ENCODE data around the gene GPC1.

The GPC1 gene

DNA sequence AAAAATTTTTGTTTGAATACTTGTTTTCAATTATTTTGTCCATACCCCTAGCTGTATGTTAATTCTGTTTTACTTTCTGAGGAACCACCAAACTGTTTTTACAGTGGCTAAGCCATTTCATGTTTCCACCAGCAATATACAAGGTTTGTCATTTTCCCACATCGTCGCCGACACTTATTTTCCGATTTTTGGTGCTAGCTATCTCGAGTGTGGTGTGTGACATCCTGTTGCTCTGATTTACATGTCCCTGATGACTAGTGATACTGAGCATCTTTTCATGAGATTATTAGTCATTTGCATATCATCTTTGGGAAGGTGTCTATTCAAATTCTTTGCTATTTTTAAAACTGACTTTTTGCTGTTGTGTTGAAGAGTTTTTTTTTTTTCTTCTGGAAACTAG is 7.2 kb upstream of the GPC1 start:
- DNase-seq (ENCODE audit: low read depth, low spot score) = no peak
- H3K27ac ChIP-seq = no peak overlapping the region

DNA sequence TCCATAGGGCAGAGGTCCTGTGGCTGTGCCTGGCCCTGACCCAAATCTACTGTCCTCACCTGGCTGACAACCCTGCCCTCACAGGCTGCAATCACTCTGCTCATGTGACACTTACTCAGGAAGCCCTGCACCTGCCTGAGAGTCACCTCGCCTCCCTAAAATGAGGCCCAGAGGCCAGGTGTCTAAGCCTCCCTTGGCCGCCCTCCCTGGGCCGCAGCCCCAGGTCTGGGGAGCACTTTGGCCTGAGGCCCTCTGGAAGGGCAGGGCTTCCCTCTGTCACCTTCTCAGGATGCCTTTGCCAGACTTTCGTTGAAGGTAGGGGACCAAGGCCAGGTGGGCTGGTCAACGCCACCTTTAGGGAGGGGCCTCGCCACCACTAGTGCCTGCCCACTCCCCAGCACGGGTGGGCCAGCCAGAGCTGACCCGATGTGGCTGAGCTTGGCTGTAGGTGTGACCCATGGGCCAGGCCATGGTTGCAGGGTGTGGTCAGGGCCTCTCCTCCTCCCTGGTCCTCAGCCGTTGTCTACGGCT is 6.1 kb upstream of the GPC1 start:
- no peak overlapping the region for H3K27ac ChIP-seq
- no peak for DNase-seq (ENCODE audit: low read depth, low spot score)

DNA sequence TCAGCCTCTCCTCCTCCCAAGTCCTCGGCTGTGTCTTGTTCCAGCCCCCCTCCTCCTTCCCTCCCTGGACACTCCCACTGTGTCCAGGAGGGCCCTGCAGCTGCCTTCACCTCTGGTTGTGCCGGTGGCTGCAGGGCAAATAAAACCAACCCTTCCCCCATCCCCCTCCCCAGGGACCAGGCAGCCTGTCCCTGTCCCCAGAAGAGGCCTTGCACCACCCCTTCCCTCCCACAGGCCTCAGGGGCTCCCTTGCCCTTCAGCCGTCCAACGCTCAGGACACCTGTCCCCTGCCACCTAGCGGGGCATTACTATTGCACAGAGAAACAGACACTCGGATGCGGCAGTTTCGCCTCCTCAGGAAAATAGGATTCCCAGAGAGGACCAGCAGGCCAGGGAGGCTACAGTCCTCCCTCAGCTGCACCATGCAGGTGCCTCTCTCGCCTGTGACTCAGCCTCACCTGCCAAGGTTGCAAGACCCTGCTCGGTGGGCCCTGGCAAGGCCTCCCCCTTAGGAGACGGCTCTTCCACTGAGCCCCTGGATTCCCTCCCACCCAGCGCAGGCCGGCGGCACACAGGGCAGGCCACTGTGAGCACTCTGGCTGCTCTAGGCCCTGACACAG is 5.5 kb upstream of the GPC1 start:
- H3K27ac ChIP-seq = no peak overlapping the region
- DNase-seq (ENCODE audit: low read depth, low spot score) = no peak

DNA sequence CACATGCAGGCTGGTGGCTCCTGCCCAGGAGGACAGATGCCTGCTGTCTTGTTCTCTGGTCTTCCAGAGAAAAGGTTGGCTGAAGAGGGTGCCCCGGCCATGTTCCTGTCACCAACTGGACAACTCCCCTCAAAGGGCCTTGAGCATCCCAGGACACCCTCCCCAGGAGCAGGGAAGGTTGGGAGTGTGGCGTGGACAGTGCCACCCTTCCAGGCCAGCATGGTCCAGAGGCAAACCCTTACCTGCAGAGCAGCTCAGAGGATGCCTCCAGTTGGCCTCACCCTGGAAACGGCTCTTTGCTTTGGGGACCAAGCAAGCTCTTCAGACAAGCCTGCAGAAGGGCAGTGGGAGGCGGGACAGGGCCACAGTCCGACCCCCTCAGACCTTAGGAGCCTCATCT is 4.9 kb upstream of the GPC1 start:
- no peak overlapping the region for H3K27ac ChIP-seq
- DNase-seq (ENCODE audit: low read depth, low spot score) = no peak

DNA sequence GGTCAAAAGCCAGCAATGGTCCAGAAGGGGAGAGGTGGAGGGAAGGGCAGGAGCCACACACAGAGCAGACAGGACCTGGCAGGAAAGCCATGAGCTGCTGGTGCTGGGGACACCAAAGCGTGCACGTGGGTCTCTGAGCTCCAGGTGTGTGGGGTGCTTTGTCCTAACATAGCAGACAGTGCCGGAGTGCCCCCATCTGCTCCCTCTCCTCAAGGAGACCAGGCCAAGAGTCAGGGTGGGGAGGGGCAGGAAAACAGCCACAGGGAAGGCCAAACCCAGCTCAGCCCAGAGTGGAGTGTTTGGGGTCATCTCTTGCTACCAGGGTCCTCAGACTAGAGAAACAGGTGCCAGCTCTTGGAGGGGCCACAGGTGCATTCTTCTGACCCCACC is 4.2 kb upstream of the GPC1 start:
- H3K27ac ChIP-seq = no peak overlapping the region
- DNase-seq (ENCODE audit: low read depth, low spot score) = no peak

DNA sequence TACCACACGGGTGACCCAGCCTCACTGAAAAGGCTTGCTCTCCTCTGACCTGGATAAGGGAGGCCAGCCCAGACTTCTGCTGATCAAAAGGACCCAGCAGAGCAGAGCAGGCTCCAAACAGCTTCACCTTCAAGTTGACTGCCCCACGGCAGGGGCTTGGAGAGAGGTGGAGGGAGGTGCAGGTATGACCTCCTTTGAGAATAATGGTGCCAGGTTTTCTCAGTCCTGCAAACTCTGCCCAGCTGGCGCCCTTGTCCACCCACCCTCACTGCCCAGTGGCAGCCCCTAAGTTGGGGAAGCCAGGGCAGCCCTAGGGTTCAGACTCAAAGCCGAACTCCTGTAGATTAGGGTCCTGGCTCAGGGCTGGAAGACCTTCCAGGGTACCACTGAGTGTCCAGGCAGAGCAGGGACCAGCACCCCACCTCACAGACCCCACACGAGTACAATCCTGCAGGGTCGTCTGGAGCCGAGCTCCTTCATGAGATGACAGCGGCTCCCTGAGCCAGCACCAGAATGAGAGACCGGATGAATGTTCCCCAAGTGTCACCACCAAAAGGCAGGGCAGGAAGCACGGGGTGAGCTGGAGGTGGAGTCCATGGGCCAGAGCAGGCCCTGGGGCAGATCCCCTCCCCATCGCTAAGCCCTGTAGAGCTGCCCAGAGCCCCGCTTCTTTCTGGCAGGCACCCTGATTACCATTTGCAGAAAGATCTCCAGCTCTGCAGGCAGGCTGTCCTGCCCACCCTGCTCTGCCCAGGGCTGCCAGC is 3.6 kb upstream of the GPC1 start:
- no peak for DNase-seq (ENCODE audit: low read depth, low spot score)
- no peak overlapping the region for H3K27ac ChIP-seq

DNA sequence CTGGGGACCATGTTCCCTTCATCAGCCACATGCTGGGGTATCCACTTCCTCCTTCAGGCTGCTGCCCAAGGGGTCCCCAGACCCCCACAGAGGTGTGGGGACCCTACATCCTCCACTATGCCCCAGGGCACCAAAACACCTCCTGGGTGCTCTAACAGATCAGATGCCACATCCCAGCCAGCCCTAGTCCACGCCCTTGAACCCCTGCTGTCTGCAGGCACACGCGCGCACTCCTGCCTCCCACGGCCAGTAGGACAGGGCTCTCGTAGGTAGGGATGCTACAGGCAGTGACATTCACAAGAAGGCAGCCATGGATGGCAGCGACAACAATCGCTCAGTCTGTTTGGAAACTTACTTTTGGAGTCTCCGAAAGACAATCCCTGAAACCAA is 3.0 kb upstream of the GPC1 start:
- no peak for DNase-seq (ENCODE audit: low read depth, low spot score)
- H3K27ac ChIP-seq = no peak overlapping the region

DNA sequence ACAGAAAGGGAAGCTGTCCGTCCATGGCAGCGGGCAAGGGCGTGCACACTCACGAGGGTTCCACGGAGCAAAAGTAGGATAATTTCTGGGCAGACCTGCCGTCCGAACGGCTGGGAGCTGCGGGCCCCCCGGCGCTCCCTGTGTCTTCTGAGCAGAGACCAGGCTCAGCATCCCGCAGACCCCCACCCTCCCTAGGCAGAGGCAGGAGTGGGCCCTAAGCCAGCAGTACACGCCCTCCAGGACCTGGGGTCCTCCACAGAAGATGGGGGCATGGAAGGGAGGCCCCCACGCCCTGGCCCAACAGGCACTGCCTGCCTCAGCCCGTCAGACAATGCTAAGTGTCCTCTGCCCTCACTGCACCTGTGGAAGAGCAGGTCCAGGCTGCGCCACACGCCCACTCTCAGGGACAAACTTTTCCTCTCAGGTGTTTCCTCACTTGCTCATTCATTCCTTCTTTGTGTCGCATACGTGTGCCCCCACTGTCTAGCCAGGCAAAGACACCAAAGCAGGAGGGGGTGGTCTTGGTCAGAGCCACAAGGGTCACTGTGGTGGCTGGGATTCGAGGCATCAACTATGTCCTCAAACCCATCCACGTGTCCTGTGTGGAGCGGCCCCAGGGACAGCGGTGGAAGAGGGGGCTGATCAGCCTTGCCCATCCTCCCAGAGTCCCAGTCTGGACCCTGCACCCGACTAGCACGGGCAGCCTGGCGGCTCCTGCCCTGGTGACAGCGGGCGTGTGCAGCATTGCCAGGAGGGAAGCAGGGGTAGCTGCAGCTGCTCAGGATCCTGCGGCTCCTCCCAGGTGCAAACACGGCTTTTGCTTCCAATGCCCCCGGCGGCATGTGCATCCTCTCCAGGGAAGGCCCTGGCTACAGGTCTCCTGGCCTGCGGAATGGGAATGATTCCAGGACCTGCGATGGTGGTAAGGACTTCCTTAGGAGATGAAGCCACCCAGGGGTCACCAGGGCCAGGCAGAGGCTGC is 2.4 kb upstream of the GPC1 start:
- peak overlapping the region; percentile 97 for H3K27ac ChIP-seq
- DNase-seq (ENCODE audit: low read depth, low spot score) = no peak

DNA sequence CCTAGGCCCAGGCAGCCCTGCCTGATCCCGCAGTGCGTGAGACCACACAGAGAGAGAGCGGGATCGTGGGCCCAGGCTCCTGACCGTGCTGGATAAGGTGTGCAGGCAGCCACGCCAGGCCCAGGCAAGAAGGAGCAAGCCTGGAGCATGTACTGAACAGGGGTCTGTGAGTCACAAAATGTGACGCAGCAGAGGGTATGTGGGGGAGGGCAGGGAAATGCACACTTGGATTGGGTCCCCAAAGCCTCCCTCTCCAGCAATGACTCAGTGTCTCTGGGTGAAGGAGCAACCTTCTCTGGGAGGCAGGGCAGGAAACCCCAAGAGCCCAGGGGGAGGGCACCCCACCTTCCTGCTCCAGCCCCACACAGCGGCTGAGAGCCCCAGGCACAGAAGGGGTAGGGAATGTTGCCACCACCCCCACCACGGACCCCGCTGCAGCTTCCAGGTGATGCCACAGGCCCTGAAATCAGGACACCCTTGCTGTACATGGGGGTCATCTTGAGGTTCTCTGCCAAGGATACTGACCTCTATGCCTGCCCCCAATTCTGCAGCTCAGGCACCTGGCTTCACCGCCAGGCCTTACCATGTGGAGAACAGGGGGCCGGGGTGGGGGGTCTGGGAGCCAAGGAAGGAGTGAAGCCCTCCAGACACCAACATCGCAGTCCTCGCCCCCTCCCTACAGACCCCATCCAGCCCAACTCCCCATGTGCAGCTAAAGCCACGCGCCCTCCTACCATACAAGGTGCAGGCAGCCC is 1.3 kb upstream of the GPC1 start:
- peak; percentile 98 for DNase-seq (ENCODE audit: low read depth, low spot score)
- peak overlapping the region; percentile 97 for H3K27ac ChIP-seq

DNA sequence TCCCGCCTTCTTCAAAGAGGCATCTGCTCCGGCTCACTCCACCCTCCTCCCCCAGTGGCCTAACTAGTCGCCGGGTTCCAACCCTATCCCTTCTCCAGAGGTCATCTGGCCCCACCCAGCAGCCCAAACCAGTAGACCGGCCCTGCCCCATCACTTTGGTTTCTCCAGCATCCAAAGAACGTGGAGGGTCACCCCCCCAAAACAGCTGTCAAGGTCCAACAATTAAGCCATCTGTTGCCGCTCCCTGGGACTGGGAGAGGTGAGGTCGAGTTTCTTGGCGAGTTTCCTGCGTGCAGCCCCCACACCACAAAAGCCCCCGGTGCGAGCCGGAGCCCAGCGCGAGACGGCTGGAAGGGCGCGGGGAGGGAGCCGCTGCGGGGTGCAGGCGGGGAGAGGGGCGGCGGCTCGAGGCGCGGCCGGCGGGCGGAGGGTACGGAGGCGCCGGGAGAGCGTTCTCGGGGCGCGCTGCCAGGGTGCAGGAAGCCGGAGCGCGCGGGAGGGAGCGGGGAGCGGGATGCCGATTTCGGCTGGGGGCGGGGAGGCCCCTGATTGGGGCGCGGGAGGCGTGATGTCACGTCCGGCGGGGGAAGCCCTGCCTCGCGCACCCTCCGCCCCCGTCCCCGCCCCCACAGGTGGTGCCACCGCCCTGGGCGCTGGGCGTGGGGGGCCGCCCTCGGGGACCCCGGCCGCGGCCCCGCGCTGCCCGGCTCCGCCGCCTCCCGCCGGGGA is 571 bp upstream of the GPC1 start:
- DNase-seq (ENCODE audit: low read depth, low spot score) = peak; percentile 69

DNA sequence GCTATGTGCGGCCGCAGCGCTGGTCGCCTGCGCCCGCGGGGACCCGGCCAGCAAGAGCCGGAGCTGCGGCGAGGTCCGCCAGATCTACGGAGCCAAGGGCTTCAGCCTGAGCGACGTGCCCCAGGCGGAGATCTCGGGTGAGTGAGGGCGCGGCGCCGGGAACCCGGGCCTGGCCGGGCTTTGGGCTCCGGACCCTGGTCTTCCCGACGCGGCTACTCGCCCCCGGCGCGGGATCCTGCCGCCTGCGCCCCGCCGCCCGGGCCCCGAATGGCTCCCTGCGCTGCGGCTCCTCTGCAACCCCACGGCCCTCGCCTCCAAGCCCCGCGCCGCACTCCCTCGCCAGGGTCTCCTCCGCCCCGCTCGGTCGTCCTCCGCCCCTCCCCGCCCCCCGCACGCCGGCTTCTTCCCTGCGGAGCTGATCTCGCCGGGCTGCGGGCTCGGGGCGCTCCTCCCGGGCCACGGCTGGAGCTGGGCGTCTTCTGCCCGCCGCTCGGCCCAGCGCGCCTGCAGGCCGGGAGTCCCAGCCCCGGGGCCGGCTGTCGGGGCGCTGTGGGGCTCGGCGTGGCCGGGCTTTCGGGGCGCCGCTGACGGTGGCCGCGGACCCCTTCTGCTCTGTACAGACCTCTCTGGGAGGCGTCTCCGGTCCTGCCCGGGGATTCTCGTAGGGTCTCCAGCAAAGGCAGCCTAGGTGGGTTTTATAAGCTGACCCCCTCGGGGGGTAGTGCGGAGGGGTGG is 652 bp downstream of the GPC1 start:
- no peak for DNase-seq (ENCODE audit: low read depth, low spot score)
- peak overlapping the region; percentile 97 for H3K27ac ChIP-seq

More for the DNA sequence above, 571 bp upstream of the GPC1 start:
- peak overlapping the region; percentile 97 for H3K27ac ChIP-seq

DNA sequence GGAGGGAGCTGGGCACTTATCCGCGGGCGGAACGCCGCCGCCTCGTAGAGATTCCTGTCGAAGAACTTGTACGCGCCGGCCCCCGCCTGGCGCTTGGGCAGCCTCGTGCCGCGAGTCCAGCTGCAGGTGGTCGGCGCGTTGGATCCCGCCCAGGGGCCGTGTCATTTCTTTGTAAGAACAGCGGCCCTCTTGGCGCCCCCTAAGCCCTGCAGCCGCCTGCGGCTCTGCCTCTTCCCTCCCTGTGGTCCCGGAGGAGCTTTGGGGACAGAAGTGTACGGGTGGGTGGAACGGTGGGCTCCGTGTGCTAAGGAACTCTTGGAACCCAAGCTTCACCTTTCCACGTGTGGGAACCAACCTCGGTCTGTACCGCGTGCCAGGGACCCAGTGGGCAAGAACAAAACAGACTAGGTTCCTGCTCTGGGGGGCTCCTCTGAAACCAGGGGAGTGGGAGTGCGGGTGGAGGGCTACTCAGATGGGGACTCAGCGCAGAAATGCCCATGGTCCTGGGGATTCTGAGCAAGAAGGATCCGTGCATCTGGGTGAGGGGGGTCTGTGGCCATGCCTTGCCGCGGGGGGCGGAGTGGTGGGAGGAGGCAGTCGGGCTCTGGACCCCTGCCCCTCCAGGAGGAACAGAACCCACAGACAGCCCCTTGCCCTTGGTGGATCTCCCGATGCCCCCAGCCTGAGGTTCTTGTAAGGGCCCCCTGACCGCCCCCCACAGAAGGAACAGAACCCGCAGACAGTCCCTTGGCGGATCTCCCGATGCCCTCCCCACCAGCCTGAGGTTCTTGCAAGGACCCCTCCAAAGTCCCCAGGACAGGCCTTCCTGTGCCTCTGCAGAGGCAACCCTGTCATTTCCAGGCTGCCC is 1.5 kb downstream of the GPC1 start:
- DNase-seq (ENCODE audit: low read depth, low spot score) = no peak

DNA sequence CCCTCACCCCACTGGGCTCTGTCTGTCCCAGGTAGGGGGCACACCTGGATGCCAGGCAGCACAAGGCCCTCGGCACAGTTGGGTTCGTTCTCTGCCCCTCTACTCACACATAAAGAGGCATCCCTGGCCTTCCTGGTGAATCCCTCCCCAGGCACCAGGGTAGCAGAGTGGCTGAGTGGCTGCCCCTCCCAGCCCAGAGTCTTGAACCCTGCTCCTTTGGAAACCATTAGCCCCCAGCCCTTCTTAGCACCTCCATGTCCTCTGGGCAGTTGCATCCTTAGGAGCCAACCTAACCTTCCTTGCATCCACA is 2.0 kb downstream of the GPC1 start:
- H3K27ac ChIP-seq = peak overlapping the region; percentile 64
- no peak for DNase-seq (ENCODE audit: low read depth, low spot score)

More for the DNA sequence above, 1.5 kb downstream of the GPC1 start:
- peak overlapping the region; percentile 97 for H3K27ac ChIP-seq

DNA sequence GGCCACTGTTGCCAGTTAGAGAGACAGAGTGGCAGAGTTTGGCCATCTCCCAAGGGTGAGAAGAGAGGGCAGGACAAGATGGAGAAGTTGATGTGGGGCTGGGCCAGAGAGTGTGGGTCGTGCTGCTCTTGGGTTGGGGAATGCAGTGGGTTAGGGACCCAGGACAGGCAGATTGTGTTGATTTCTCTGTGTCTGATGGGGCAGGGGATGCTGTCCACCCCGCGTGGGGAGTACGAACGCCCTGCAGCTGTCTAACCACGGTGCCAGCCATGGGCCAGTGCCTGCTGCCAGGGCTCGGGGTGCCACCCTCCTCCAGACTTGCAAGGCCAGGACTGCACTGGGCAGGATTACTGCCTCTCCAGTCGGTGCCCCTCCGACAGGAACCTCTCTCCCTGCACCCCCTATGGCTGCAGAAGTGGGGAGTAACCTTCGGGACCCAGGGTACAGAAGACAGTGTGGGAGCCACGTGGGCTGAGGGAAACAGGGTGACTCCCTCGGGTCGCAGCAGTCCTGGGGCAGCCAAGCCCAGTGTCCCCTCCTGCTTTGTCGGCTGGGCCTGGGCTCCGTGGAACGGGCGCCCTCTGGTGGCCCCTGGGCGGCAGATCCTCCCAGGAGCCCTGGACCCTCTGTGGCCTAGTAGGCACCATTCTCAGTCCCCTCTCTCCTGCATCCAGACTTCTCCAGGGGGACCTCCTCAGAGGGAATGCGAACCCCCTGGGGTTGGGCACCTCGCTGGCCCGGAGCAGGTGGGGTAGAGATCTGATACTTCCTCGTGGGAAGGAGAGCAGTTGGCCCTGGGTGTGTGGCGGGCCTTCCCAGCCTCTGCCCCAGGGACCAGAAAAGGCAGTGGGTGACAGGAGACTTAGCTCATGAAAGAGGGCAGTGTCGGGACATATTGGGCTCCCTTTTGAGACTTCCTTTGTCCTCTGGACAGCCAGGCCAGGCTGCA is 2.7 kb downstream of the GPC1 start:
- peak overlapping the region; percentile 64 for H3K27ac ChIP-seq
- no peak for DNase-seq (ENCODE audit: low read depth, low spot score)

DNA sequence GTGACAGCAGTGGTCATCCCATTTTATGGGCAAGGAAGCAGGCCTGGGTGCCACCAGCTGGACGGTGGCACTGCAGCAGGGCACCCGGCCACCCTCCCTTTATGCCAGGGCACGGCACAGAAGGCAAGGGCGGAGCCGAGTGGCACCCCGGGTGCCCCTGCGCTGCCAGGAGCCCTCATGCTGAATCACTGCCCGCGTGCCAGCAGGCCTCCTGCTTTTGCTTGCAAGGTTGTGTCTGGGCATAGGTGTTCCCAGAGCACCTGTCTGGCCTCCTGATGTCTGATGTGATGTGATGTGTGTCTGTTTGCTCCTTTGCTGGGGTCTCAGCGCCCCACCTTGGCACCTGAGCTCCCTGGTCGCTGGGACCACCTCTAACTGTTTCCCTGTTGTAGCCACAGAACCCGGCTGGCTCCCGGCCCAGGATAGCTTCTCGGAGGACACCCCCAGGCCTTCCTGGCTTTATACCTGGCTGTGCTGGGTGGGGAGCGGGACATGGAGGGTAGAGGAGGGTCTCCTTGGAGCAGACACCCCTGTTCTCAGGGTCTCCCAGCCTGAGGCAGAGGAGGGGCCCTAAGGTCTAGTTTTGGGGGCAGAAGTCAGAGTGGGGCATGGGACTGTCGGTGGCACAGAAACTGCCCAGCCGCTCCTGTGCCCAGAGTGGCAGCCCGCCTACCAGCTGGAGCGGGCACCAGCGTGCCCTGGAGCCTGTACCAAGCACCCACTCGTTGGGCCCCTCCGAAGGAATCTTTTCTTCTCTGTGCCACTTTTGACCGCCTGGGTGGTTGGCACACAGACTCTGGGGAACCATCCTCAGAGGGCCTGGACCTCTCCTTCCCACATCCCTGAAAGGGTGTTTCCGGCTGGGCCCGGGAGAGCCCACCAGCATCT is 3.6 kb downstream of the GPC1 start:
- H3K27ac ChIP-seq = peak overlapping the region; percentile 64
- DNase-seq (ENCODE audit: low read depth, low spot score) = no peak

DNA sequence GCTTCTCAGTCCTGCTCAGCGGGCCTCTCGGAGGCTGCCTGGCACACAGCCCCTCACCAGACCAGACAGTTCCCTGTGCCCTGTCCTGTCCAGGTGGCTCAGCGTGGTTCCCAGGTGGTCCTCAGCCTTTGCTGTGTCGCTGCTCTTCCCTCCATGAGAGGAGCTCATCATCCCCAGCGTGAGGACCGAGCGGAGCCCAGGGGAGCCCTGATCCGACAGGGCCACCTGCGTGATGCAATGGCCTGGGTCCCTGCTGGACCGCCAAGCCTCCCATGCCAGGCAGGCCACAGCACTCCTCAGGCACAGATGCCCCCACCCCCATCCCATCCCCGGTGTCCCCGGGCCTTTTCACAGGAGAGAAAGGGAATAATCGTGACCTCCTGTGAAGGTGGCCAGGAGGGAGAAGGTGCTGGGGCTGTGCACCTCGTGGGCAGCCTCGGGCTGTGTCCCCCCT is 4.3 kb downstream of the GPC1 start:
- no peak overlapping the region for H3K27ac ChIP-seq

More for the DNA sequence above, 4.3 kb downstream of the GPC1 start:
- no peak for DNase-seq (ENCODE audit: low read depth, low spot score)
